ENCODE results near the gene MISFA. TPM values are rescaled to one million over a fixed set of nuclear protein-coding genes. Genes with fewer than 3 reads are reported as not detected.

The MISFA gene
- total and polyA plus RNA-seq, 2 of the 4 experiments (the other 2 are of a cell fraction), result 0.38 TPM; not detected in 1

DNA sequence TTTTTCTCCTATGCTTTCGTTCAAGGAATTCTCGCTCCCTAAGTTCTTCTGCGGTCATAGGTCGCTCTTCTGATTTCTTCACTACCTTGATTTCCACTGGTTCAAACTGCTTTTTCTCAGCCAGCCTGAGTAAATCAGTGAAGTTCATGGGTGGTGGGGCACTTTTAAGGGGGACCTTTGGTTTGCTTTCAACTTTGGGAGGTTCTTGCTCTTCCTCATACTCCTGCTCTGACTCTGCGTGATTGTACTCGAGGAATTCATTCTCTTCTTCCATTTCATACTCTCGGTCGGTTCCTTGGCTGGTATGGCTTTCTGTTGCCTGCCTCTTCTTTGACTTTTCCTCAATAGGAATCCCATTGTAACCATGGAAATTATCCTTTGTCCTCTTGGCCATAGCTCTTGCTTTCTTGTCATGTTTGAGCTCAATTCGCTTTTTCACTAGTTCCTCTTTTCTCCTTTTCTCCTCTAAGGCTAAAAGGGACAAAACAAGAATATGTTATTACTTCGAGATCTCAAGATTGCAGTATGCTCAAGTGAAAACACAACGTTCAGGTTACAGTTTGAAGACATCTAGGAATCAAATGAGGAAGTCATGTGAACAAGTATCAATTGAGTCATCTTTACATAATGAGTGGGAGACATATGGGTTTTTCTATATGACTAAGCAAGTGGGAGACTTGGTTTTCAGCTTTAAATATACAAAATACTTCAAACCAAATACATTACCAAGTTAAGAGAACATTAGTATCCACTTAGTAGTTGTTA is 16.2 kb downstream of the MISFA start:
- H3K14ac ChIP-seq (replicated peaks; ENCODE audit: low read depth, low read length), result no peak overlapping the region
- no peak overlapping the region for H4K5ac ChIP-seq (ENCODE audit: low read depth, low read length)
- no peak overlapping the region for H3K56ac ChIP-seq (ENCODE audit: extremely low read depth, insufficient read depth, low read length)
- WGBS, 2 experiments (ENCODE audit: extremely low coverage in 2 of 2, insufficient read length in 1 of 2), result 98% methylated on average over 5 of the region's 11 CpGs; no CpG with 5 or more reads in 1 of the 2 experiments
- peaks cover 9% of the 10 kb centered on the region; the same call in 1 of the 2 replicates for H3K9me1 ChIP-seq (ENCODE audit: insufficient read depth, low read length)
- H2BK15ac ChIP-seq (ENCODE audit: low read depth, low read length), result peak overlapping the region; percentile 1; the same call in 1 of the 3 replicates
- no peak overlapping the region for H3K23ac ChIP-seq (ENCODE audit: low read depth, low read length)
- in situ Hi-C loops (cut with MboI; ENCODE audit: low sequenced_read_pairs), result no loop called here
- no peaks in the 10 kb centered on the region for H3K9me3 ChIP-seq (ENCODE audit: control insufficient read depth, insufficient read depth, low read length)
- no peak overlapping the region for H3K4ac ChIP-seq (ENCODE audit: low read depth, low read length)
- H3K27me3 ChIP-seq (ENCODE audit: control insufficient read depth, insufficient read depth, low read length), result no peaks in the 10 kb centered on the region
- H3K18ac ChIP-seq (ENCODE audit: low read depth, low read length), result peak overlapping the region; percentile 16; the same call in 1 of the 2 replicates
- peaks cover 24 to 51% of the 10 kb centered on the region in 2 experiments for H3K79me1 ChIP-seq (ENCODE audit: low read depth in 1 of 2, low read length in 2 of 2)
- H2BK120ac ChIP-seq (ENCODE audit: low read depth, low read length), result no peak overlapping the region
- dilution Hi-C loops (cut with HindIII; ENCODE audit: low sequenced_read_pairs, unreplicated experiment), result no loop called here
- no peak overlapping the region for H3K4me3 ChIP-seq (ENCODE audit: insufficient read depth, low read depth, low read length)
- peaks cover 27% of the 10 kb centered on the region for H3K36me3 ChIP-seq (ENCODE audit: control insufficient read depth, insufficient read depth, low read length)
- no peak for ATAC-seq (ENCODE audit: low read depth)
- H2BK5ac ChIP-seq (ENCODE audit: low read depth, low read length, poor library complexity, severe bottlenecking), result peak overlapping the region; percentile 46
- no peak overlapping the region for H2AFZ ChIP-seq (replicated peaks; ENCODE audit: low read length, poor library complexity)
- H4K20me1 ChIP-seq (ENCODE audit: insufficient read depth, low read length), result peaks cover 37% of the 10 kb centered on the region
- H4K8ac ChIP-seq (ENCODE audit: low read depth in 2 of 2, low read length in 2 of 2), result no peak overlapping the region
- ChIA-PET CTCF (no interaction called here), POLR2A (ENCODE audit: unreplicated experiment) (interaction anchor here (0.5 kb wide), 1 partner anchor 18 kb away, joined by 4 read pairs; no protein-coding TSS in a partner anchor)
- no peak overlapping the region for H2AK5ac ChIP-seq (ENCODE audit: low read depth, low read length)
- no peak overlapping the region for H3K9ac ChIP-seq (ENCODE audit: low read depth, low read length)
- H3K4me2 ChIP-seq (ENCODE audit: low read depth, low read length), result peak overlapping the region; percentile 44
- H3K4me1 ChIP-seq (ENCODE audit: control insufficient read depth, insufficient read depth, low read length), result peaks cover 9% of the 10 kb centered on the region
- no TSS peak for BruUV-seq (replicated peaks)
- no peak overlapping the region for H2BK20ac ChIP-seq (ENCODE audit: low read depth, low read length)
- no peak overlapping the region; the same call in 1 of the 2 replicates for H3K27ac ChIP-seq (ENCODE audit: insufficient read depth, low read length)
- H2AK9ac ChIP-seq (replicated peaks; ENCODE audit: low read depth, low read length, poor library complexity), result no peak overlapping the region
- TF ChIP-seq FOS (IDR thresholded peaks at IDR 0.05; ENCODE audit: low read depth, low read length), result peak; percentile 49; the same call in 1 of the 2 replicates
- TF ChIP-seq, protein P1, sequence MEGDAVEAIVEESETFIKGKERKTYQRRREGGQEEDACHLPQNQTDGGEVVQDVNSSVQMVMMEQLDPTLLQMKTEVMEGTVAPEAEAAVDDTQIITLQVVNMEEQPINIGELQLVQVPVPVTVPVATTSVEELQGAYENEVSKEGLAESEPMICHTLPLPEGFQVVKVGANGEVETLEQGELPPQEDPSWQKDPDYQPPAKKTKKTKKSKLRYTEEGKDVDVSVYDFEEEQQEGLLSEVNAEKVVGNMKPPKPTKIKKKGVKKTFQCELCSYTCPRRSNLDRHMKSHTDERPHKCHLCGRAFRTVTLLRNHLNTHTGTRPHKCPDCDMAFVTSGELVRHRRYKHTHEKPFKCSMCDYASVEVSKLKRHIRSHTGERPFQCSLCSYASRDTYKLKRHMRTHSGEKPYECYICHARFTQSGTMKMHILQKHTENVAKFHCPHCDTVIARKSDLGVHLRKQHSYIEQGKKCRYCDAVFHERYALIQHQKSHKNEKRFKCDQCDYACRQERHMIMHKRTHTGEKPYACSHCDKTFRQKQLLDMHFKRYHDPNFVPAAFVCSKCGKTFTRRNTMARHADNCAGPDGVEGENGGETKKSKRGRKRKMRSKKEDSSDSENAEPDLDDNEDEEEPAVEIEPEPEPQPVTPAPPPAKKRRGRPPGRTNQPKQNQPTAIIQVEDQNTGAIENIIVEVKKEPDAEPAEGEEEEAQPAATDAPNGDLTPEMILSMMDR (conservative IDR thresholded peaks at IDR 0.05; ENCODE audit: low read depth, low read length), result no peak
- no peak for TF ChIP-seq RFX5 (IDR thresholded peaks at IDR 0.05; ENCODE audit: low read depth, low read length)
- TF ChIP-seq, protein P2, sequence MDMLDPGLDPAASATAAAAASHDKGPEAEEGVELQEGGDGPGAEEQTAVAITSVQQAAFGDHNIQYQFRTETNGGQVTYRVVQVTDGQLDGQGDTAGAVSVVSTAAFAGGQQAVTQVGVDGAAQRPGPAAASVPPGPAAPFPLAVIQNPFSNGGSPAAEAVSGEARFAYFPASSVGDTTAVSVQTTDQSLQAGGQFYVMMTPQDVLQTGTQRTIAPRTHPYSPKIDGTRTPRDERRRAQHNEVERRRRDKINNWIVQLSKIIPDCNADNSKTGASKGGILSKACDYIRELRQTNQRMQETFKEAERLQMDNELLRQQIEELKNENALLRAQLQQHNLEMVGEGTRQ (IDR thresholded peaks at IDR 0.05; ENCODE audit: low read depth, low read length), result 0 out of 2 replicates have a peak, but pooled peaks have one; percentile 32
- peak; percentile 33; the same call in 1 of the 2 replicates for TF ChIP-seq CEBPB (IDR thresholded peaks at IDR 0.05; ENCODE audit: low read depth, low read length)
- DNase-seq, result peak; percentile 82
- intact Hi-C loops (cut with micrococcal nuclease), result no loop called here
- H4K91ac ChIP-seq (ENCODE audit: insufficient read depth, low read depth, low read length), result no peak overlapping the region
